COLO829 (cell line): ENCODE measurements around the gene SIK1.
"Not testable (repeated sequence)": the region's sequence is repeated elsewhere in the genome, so short reads cannot be mapped to it uniquely, and the experiment has no call there.

ENCODE experiments used
- DNase-seq: peaks from one replicate; pipeline ENCODE4 v3.0.0; 2012; ENCODE audit warnings: low spot score

SIK1 gene

GRCh38 chr21:43439316-43440075 lies 12.6 kb upstream of the SIK1 start:
- not testable (repeated sequence) for DNase-seq

- DNase-seq, result not testable (repeated sequence)
Observed at GRCh38 chr21:43436272-43436671, 9.3 kb upstream of the SIK1 start.

- DNase-seq, result not testable (repeated sequence)
Observed at GRCh38 chr21:43433340-43434136, 6.6 kb upstream of the SIK1 start.

- DNase-seq, result not testable (repeated sequence)
Observed at GRCh38 chr21:43430830-43431416, 4.0 kb upstream of the SIK1 start.

GRCh38 chr21:43428964-43429363 lies 2.0 kb upstream of the SIK1 start:
- not testable (repeated sequence) for DNase-seq

- not testable (repeated sequence) for DNase-seq
Observed at GRCh38 chr21:43427242-43427559, 270 bp upstream of the SIK1 start.

GRCh38 chr21:43426004-43426403 lies 927 bp downstream of the SIK1 start:
- DNase-seq, result not testable (repeated sequence)

GRCh38 chr21:43419475-43419874 lies 7.5 kb downstream of the SIK1 start:
- not testable (repeated sequence) for DNase-seq

- not testable (repeated sequence) for DNase-seq
Observed at GRCh38 chr21:43414576-43414975, 12.4 kb downstream of the SIK1 start.

GRCh38 chr21:43412020-43412788 lies 14.7 kb downstream of the SIK1 start:
- not testable (repeated sequence) for DNase-seq

GRCh38 chr21:43410456-43411068 lies 16.4 kb downstream of the SIK1 start:
- DNase-seq, result not testable (repeated sequence)

GRCh38 chr21:43407139-43407538 lies 19.8 kb downstream of the SIK1 start:
- DNase-seq, result not testable (repeated sequence)

GRCh38 chr21:43404450-43404849 lies 22.5 kb downstream of the SIK1 start:
- not testable (repeated sequence) for DNase-seq

GRCh38 chr21:43403651-43404430 lies 23.1 kb downstream of the SIK1 start:
- not testable (repeated sequence) for DNase-seq

- DNase-seq, result not testable (repeated sequence)
Observed at GRCh38 chr21:43401125-43401524, 25.8 kb downstream of the SIK1 start.

- DNase-seq, result not testable (repeated sequence)
Observed at GRCh38 chr21:43399595-43400015, 27.3 kb downstream of the SIK1 start.

- not testable (repeated sequence) for DNase-seq
Observed at GRCh38 chr21:43399136-43399535, 27.8 kb downstream of the SIK1 start.

GRCh38 chr21:43398533-43398932 lies 28.4 kb downstream of the SIK1 start:
- not testable (repeated sequence) for DNase-seq

GRCh38 chr21:43398000-43398399 lies 28.9 kb downstream of the SIK1 start:
- DNase-seq, result not testable (repeated sequence)

GRCh38 chr21:43397439-43397808 lies 29.5 kb downstream of the SIK1 start:
- not testable (repeated sequence) for DNase-seq
